ENCODE measurements around the gene SYDE2.
A peak's percentile ranks its signal among the peaks of the same experiment; 100 is the strongest.

The SYDE2 gene

GRCh38 chr1:85121744-85122143 is 79.1 kb downstream of the SYDE2 start:
- no peak for DNase-seq (ENCODE audit: low spot score)

DNA sequence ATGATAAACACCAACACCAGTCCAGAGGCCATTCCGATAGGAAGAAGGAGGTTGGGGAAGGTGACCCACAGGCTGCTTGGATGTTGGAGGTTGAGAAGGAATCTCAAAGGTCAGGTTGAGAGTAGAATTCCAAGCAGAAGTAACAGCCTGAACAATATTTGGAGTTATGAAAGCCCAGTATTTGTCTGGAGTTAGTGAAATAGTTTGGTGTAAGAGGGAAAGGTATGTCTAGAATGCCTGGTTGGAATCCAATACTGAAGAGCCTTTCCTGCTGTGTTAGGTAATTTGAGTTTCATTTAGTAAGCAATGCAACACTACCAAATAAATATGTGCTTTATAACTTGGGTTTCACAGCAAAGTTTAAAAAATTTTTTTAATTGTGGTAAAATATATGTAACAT is 82.1 kb downstream of the SYDE2 start:
- no peak for DNase-seq (ENCODE audit: low spot score)

GRCh38 chr1:85116856-85117255 is 84.0 kb downstream of the SYDE2 start:
- no peak for DNase-seq (ENCODE audit: low spot score)

- DNase-seq (ENCODE audit: low spot score) = no peak
These were observed 84.9 kb downstream of the SYDE2 start for GRCh38 chr1:85115933-85116332.

DNA sequence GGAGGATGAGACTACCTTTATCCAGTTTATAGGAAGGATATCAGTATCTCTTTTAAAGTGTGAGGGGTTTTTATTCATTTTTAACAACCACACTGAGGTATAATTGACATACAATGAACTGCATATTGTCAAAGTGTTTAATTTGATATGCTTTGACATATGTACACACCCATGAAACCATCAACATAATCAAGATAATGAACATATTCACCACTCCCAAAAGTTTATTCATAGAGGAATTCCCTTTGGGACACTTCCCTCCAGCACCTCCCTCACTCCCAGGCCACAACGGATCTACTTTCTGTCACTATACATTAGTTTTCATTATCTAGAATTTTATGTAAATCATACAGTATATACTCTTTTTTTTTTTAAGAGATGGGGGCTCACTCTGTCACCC is 89.1 kb downstream of the SYDE2 start:
- DNase-seq (ENCODE audit: low spot score) = no peak

GRCh38 chr1:85109475-85109874 is 91.3 kb downstream of the SYDE2 start:
- DNase-seq (ENCODE audit: low spot score) = peak; percentile 40

Data from CD4-positive, alpha-beta T cell treated with Interleukin-15 for 4 hours (primary cell).